ENCODE measurements around the gene NFYC.

NFYC gene

GRCh38 chr1:40740997-40741736 lies 49.7 kb downstream of the NFYC start:
- DNase-seq (ENCODE audit: low spot score): no peak
- no peak for TF ChIP-seq CTCF (IDR thresholded peaks at IDR 0.05; ENCODE audit: extremely low read depth, missing control alignments)

- no peak for DNase-seq (ENCODE audit: low spot score)
- no peak for TF ChIP-seq CTCF (IDR thresholded peaks at IDR 0.05; ENCODE audit: extremely low read depth, missing control alignments)
Measured at GRCh38 chr1:40742363-40743061, 51.0 kb downstream of the NFYC start.

- no peak for DNase-seq (ENCODE audit: low spot score)
- no peak for TF ChIP-seq CTCF (IDR thresholded peaks at IDR 0.05; ENCODE audit: extremely low read depth, missing control alignments)
Measured at GRCh38 chr1:40743452-40743851, 51.9 kb downstream of the NFYC start.

GRCh38 chr1:40743860-40744259 lies 52.4 kb downstream of the NFYC start:
- DNase-seq (ENCODE audit: low spot score): no peak
- no peak for TF ChIP-seq CTCF (IDR thresholded peaks at IDR 0.05; ENCODE audit: extremely low read depth, missing control alignments)

- no peak for DNase-seq (ENCODE audit: low spot score)
- TF ChIP-seq CTCF (IDR thresholded peaks at IDR 0.05; ENCODE audit: extremely low read depth, missing control alignments): no peak
Measured at GRCh38 chr1:40745176-40745575, 53.7 kb downstream of the NFYC start.

- no peak for TF ChIP-seq CTCF (IDR thresholded peaks at IDR 0.05; ENCODE audit: extremely low read depth, missing control alignments)
- no peak for DNase-seq (ENCODE audit: low spot score)
Measured at GRCh38 chr1:40746344-40747090, 55.0 kb downstream of the NFYC start.

Measured in GM20000 (cell line).